ENCODE data around the gene RRP8. TPM values are rescaled to one million over a fixed set of nuclear protein-coding genes. Genes with fewer than 3 reads are reported as not detected.

Gene RRP8
- total RNA-seq, 1 donor from 2014 or later: 14.6 TPM

- TF ChIP-seq, protein P1, sequence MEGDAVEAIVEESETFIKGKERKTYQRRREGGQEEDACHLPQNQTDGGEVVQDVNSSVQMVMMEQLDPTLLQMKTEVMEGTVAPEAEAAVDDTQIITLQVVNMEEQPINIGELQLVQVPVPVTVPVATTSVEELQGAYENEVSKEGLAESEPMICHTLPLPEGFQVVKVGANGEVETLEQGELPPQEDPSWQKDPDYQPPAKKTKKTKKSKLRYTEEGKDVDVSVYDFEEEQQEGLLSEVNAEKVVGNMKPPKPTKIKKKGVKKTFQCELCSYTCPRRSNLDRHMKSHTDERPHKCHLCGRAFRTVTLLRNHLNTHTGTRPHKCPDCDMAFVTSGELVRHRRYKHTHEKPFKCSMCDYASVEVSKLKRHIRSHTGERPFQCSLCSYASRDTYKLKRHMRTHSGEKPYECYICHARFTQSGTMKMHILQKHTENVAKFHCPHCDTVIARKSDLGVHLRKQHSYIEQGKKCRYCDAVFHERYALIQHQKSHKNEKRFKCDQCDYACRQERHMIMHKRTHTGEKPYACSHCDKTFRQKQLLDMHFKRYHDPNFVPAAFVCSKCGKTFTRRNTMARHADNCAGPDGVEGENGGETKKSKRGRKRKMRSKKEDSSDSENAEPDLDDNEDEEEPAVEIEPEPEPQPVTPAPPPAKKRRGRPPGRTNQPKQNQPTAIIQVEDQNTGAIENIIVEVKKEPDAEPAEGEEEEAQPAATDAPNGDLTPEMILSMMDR (IDR thresholded peaks at IDR 0.05; ENCODE audit: unreplicated experiment): no peak
- Mint-ChIP-seq H3K27me3 (ENCODE audit: unreplicated experiment) (no peaks in the 10 kb centered on the region), H3K36me3 (ENCODE audit: low read depth, unreplicated experiment) (peaks cover 18% of the 10 kb centered on the region), H3K4me1 (ENCODE audit: unreplicated experiment) (no peaks in the 10 kb centered on the region), H3K27ac (ENCODE audit: unreplicated experiment) (no peak overlapping the region), H3K4me3 (ENCODE audit: unreplicated experiment) (no peak overlapping the region), H3K9me3 (ENCODE audit: unreplicated experiment) (no peaks in the 10 kb centered on the region)
- DNase-seq (ENCODE audit: low spot score): no peak
Observed at GRCh38 chr11:6584528-6584927, 18.9 kb downstream of the RRP8 start.

- DNase-seq (ENCODE audit: low spot score): no peak
- no peaks in the 10 kb centered on the region for H3K4me1 Mint-ChIP-seq (ENCODE audit: unreplicated experiment)
- H3K27ac Mint-ChIP-seq (ENCODE audit: unreplicated experiment): no peak overlapping the region
- peaks cover 18% of the 10 kb centered on the region for H3K36me3 Mint-ChIP-seq (ENCODE audit: low read depth, unreplicated experiment)
- TF ChIP-seq, protein P1 (IDR thresholded peaks at IDR 0.05; ENCODE audit: unreplicated experiment): no peak
- no peak overlapping the region for H3K4me3 Mint-ChIP-seq (ENCODE audit: unreplicated experiment)
- H3K9me3 Mint-ChIP-seq (ENCODE audit: unreplicated experiment): no peaks in the 10 kb centered on the region
- no peaks in the 10 kb centered on the region for H3K27me3 Mint-ChIP-seq (ENCODE audit: unreplicated experiment)
Observed at GRCh38 chr11:6583584-6583983, 19.8 kb downstream of the RRP8 start.

DNA sequence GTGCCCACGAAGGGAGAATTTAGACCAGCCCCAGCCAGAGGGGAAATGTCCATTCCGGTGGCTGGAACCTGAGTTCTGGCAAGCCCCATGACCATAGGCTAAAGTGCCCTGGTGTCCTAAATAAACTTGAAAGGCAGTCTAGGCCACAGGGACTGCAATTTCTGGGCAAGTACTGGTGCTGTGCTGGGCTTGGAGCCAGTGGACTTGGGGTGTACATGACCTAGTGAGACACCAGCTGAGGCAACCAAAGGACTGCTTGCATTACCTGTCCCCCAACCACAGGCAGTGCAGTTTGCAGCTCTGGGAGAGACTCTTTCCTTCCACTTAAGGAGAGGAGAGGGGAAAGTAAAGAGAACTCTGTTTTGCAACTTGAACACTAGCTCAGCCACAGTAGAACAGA, 23.7 kb downstream of the RRP8 start:
- DNase-seq (ENCODE audit: low spot score): no peak
- Mint-ChIP-seq H3K36me3 (ENCODE audit: low read depth, unreplicated experiment) (peaks cover 14% of the 10 kb centered on the region), H3K9me3 (ENCODE audit: unreplicated experiment) (no peaks in the 10 kb centered on the region), H3K4me1 (ENCODE audit: unreplicated experiment) (peaks cover 17% of the 10 kb centered on the region), H3K27me3 (ENCODE audit: unreplicated experiment) (no peaks in the 10 kb centered on the region), H3K4me3 (ENCODE audit: unreplicated experiment) (no peak overlapping the region), H3K27ac (ENCODE audit: unreplicated experiment) (no peak overlapping the region)
- TF ChIP-seq, protein P1 (IDR thresholded peaks at IDR 0.05; ENCODE audit: unreplicated experiment): no peak

DNA sequence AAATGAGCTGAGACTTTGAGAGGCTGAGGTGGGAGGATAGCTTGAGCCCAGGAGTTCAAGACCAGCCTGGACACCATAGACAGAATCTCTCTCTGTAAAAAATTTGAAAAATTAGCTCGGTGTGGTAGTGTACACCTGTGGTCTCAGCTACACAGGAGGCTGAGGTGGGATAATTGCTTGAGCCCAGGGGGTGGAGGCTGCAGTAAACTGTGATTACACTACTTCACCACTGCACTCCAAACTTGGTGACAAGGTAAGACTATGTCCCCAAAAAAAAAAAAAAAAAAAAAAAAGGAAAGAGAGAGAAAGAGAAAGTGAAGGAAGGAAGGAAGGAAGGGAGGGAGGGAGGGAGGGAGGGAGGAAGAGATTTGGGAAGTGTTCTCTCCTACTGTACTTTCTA, 25.3 kb downstream of the RRP8 start:
- H3K4me3 Mint-ChIP-seq (ENCODE audit: unreplicated experiment): no peak overlapping the region
- peaks cover 17% of the 10 kb centered on the region for H3K4me1 Mint-ChIP-seq (ENCODE audit: unreplicated experiment)
- H3K36me3 Mint-ChIP-seq (ENCODE audit: low read depth, unreplicated experiment): peaks cover 4% of the 10 kb centered on the region
- TF ChIP-seq, protein P1 (IDR thresholded peaks at IDR 0.05; ENCODE audit: unreplicated experiment): no peak
- no peaks in the 10 kb centered on the region for H3K9me3 Mint-ChIP-seq (ENCODE audit: unreplicated experiment)
- no peak for DNase-seq (ENCODE audit: low spot score)
- H3K27me3 Mint-ChIP-seq (ENCODE audit: unreplicated experiment): no peaks in the 10 kb centered on the region
- H3K27ac Mint-ChIP-seq (ENCODE audit: unreplicated experiment): no peak overlapping the region

DNA sequence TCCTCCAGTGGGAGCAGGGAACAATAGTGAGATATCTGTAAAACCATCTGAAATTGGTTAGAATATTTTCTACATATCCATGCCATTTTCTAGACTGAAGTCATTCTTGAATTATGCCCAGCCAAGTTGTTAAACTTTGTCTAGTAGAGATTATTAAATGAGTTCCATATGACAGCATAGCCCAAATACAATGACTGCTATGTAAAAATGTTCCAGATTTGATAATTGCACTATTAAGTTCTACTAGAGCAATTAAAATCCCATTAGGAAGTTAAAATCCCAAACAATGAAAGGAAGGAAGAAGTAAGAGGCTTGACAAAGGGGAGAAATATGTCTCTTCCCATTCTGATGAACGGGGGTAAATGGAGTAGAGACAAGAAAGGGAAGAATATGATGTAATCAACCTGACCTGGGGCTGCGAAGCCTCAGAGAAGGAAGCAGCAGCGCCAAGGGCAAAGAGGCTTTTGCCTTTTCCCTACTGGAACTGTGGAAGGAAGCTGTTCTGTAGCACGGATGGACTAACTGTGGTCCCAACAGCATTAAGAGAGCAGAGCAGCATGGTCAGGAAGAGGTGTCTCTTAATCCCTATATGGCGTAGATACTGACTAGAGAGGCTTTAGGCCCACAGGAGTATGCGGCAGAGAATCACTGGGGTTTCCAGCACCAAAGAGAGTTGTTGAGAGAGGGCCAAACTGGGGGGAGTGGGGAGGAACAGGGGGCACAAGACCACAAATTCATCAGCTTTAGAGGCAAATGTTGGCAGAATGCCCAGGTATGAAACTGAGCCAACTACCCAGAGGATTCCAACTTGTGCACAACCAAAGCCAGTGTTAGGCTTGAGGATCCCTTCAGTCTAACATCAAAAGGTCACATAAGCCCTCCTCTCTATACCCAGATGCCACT, 26.7 kb downstream of the RRP8 start:
- peaks cover 2% of the 10 kb centered on the region for H3K27me3 Mint-ChIP-seq (ENCODE audit: unreplicated experiment)
- no peak for DNase-seq (ENCODE audit: low spot score)
- H3K9me3 Mint-ChIP-seq (ENCODE audit: unreplicated experiment): no peaks in the 10 kb centered on the region
- TF ChIP-seq, protein P1 (IDR thresholded peaks at IDR 0.05; ENCODE audit: unreplicated experiment): no peak
- peaks cover 17% of the 10 kb centered on the region for H3K4me1 Mint-ChIP-seq (ENCODE audit: unreplicated experiment)
- no peaks in the 10 kb centered on the region for H3K36me3 Mint-ChIP-seq (ENCODE audit: low read depth, unreplicated experiment)
- H3K27ac Mint-ChIP-seq (ENCODE audit: unreplicated experiment): no peak overlapping the region
- H3K4me3 Mint-ChIP-seq (ENCODE audit: unreplicated experiment): no peak overlapping the region
